Peyer's patch (tissue), 4 donors: ENCODE measurements around the gene COPZ1. TPM values are rescaled to one million over a fixed set of nuclear protein-coding genes. Genes with fewer than 3 reads are reported as not detected.

Source experiments
- DNase-seq, 3 donors: peaks; one replicate each; pipeline ENCODE4 v3.0.0-alpha.2; 2017 to 2019
- H3K27ac ChIP-seq, 4 donors: fragments of 200-600 bp; sonication (generic); one replicate each; pipeline ENCODE4 v1.5.1; 2016 to 2019
- H3K27me3 ChIP-seq, 2 donors: fragments of 200-600 bp; sonication (generic); one replicate each; pipeline ENCODE4 v1.5.1; 2019
- H3K36me3 ChIP-seq, 3 donors: fragments of 200-600 bp; sonication (generic); one replicate each; pipeline ENCODE4 v1.5.1; 2016 to 2019
- H3K4me1 ChIP-seq, 4 donors: fragments of 200-600 bp; sonication (generic); one replicate each; pipeline ENCODE4 v1.5.1; 2016 to 2019
- H3K4me3 ChIP-seq, 4 donors: fragments of 200-600 bp; sonication (generic); 1 replicate in 3 of 4; 2 replicates in 1 of 4; pipeline ENCODE4 v1.5.1; 2016 to 2019; ENCODE audit warnings: mild to moderate bottlenecking in 1 of 4
- H3K9me3 ChIP-seq, 4 donors: fragments of 200-600 bp; sonication (generic); one replicate each; pipeline ENCODE4 v1.5.1; 2016 to 2019; ENCODE audit warnings: mild to moderate bottlenecking in 1 of 4
- POLR2A ChIP-seq, 2 donors: fragments of 450-650 bp; IDR thresholded peaks; one replicate each; pipeline ENCODE4 v1.5.1; 2017; ENCODE audit warnings: antibody characterized with exemption in 2 of 2, mild to moderate bottlenecking in 2 of 2, moderate library complexity in 2 of 2
- total RNA-seq, 4 donors: library from RNA; depleted of rRNA; stranded (reverse); fragments of >200 nt; gene quantifications; one replicate each; pipeline ENCODE4 v1.1.0, GENCODE V29; 2016
- TF ChIP-seq, protein P1 (sequence below), 6 experiments: fragments of 450-650 bp in 4 of 6; fragments of 200-600 bp in 2 of 6; sonication (generic) in 1 of 6; IDR thresholded peaks; one replicate each; pipeline ENCODE4 v1.5.1; 2017 to 2019; ENCODE audit warnings: antibody characterized with exemption in 6 of 6, mild to moderate bottlenecking in 3 of 6, moderate library complexity in 1 of 6

COPZ1 gene
- total RNA-seq, 4 donors from 2014 or later = 42.4 to 66.9 (median 54.2) TPM

- H3K9me3 ChIP-seq = no peaks in the 10 kb centered on the region
- H3K4me1 ChIP-seq = peaks cover 0 to 29% (median 0%) of the 10 kb centered on the region in 4 donors
- DNase-seq = peak in 2 of 3 donors; percentile 80 to 85
- no peaks in the 10 kb centered on the region for H3K36me3 ChIP-seq
- peak overlapping the region; percentile 15 to 54 (median 33) for H3K4me3 ChIP-seq
- no peaks in the 10 kb centered on the region for H3K27me3 ChIP-seq
- peak overlapping the region; percentile 53 to 67 (median 54) for H3K27ac ChIP-seq
- TF ChIP-seq POLR2A (IDR thresholded peaks at IDR 0.05) = no peak
- TF ChIP-seq, protein P1, sequence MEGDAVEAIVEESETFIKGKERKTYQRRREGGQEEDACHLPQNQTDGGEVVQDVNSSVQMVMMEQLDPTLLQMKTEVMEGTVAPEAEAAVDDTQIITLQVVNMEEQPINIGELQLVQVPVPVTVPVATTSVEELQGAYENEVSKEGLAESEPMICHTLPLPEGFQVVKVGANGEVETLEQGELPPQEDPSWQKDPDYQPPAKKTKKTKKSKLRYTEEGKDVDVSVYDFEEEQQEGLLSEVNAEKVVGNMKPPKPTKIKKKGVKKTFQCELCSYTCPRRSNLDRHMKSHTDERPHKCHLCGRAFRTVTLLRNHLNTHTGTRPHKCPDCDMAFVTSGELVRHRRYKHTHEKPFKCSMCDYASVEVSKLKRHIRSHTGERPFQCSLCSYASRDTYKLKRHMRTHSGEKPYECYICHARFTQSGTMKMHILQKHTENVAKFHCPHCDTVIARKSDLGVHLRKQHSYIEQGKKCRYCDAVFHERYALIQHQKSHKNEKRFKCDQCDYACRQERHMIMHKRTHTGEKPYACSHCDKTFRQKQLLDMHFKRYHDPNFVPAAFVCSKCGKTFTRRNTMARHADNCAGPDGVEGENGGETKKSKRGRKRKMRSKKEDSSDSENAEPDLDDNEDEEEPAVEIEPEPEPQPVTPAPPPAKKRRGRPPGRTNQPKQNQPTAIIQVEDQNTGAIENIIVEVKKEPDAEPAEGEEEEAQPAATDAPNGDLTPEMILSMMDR (IDR thresholded peaks at IDR 0.05) = peak; percentile 32 to 91 (median 81)
Measured at GRCh38 chr12:54370171-54370730, 45.3 kb downstream of the COPZ1 start.

DNA sequence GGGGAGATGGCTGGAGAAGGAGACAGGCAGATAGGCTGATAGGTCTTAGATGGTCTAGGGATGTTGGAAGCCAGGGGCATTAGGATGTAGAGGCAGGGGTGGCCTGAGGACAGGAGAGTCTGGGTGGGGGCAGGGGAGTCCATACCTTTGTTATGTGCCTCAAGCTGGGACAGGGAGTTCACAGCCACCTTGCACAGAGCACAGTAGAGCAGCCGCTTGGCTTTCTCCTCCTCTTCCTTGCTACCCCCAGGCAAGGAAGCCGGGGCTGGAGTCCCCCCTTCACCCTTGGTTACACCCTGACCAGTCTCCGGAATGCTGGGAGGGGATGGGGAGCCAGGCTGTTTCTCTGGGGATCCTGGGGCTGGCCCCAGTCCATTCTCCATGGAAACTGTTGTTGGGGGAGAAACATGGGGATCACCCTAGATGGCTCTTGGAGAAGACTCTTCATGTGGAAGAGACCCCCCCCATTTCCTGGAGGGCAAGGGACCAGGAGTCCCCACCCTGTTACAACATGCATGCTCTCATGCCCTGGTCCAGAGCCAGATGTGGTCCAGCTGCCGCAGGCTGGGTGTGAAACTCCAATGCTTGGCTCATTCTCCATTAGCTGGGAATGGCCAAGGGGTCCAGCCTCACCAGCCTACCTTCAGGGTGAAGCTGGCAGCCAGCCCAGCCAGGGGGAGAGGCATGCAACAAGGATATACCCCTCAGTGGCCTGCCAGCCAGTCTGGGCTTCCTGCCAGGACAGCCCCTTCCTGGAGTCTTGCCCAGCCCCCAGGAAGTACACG is 46.6 kb downstream of the COPZ1 start:
- DNase-seq = peak in 1 of 3 donors; percentile 65
- Histone ChIP-seq H3K27me3 (no peaks in the 10 kb centered on the region), H3K4me3 (no peak overlapping the region), H3K27ac (peak overlapping the region; percentile 30 to 67 (median 56)), H3K9me3 (no peaks in the 10 kb centered on the region), H3K4me1 (peaks cover 0 to 29% (median 0%) of the 10 kb centered on the region in 4 donors), H3K36me3 (no peaks in the 10 kb centered on the region)
- TF ChIP-seq, protein P1 (IDR thresholded peaks at IDR 0.05) = no peak
- TF ChIP-seq POLR2A (IDR thresholded peaks at IDR 0.05) = no peak

DNA sequence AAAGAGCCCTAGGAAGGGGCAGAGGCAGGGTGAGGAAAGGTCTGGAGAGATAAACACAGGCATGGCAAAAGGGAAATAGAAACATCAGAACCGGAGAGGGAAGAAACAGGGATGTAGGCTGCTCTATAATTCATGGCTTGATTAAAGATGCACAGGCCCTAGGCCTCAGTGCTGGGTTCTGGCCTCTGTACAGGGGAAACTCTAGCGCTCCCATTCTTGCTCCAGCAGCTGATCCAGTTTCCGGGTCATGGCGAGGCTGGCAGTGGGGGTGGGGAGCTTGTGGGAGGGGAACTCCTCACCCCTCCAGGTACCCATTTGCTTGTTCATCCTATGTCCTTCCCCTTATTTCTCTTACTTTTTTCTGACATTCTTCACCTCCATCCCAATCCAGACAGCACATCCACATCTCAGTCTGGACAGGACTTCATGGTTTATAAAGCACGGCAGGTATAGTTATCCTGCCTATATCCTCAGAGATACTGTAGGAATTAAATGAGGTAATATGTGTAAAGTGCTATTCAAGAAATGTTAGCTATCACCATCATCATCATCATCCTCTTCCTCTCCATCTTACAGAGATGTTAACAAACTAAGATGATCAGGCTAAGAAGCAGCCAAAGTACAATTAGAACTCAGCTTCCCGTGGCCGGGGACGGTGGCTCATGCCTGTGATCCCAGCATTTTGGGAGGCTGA is 47.3 kb downstream of the COPZ1 start:
- H3K27ac ChIP-seq = peak overlapping the region; percentile 30 to 67 (median 56)
- DNase-seq = no peak
- no peaks in the 10 kb centered on the region for H3K9me3 ChIP-seq
- H3K27me3 ChIP-seq = no peaks in the 10 kb centered on the region
- peaks cover 0 to 29% (median 0%) of the 10 kb centered on the region in 4 donors for H3K4me1 ChIP-seq
- H3K4me3 ChIP-seq = no peak overlapping the region
- TF ChIP-seq, protein P1 (IDR thresholded peaks at IDR 0.05) = no peak
- no peak for TF ChIP-seq POLR2A (IDR thresholded peaks at IDR 0.05)
- no peaks in the 10 kb centered on the region for H3K36me3 ChIP-seq

DNA sequence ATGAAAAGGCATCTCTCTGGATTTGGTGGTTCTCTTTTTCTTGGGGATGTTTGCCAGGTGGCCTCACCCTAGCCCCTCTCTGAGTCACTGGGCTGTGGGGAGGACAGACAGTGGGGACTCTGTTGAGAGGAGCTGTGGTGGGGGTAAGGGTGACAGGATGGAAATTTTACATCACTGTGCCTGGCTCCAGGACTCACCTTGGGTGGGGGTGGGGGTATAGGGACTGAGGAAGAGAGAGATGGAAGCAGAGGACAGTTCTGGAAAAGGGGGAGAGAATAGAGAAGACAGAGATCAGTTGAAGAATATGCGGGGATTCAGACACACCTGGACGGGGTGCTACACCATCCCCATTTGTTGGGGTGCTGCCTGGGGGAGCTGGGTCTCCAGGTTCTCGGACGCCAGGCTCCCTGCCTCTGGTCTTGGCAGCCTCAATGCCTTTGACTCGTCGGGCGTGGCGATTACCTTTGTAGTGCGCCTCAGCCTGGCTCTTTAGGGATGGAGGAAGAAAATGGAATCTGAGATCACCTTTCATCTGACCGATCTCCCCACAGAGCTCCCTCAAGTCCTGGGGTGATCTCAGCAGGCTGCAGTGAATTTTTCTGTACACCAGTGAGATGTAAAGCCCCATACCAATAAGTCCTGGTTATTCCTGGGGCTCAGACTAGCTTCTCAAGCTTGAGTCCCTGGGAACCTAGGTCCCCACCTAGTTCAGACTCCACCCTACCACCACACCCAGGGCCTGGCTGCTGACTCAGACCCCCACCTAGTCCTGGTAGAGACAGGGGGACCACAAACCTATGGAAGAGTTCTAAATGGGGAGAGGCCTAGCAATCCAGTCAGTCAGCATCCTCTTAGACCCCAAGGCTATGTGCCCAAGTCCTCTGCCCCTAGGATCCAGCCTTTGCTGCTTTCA is 49.0 kb downstream of the COPZ1 start:
- no peak for DNase-seq
- Histone ChIP-seq H3K27me3 (no peaks in the 10 kb centered on the region), H3K9me3 (no peaks in the 10 kb centered on the region), H3K36me3 (no peaks in the 10 kb centered on the region), H3K4me3 (no peak overlapping the region), H3K4me1 (peaks cover 0 to 22% (median 0%) of the 10 kb centered on the region in 4 donors), H3K27ac (peak overlapping the region; percentile 22 to 46 (median 31))
- no peak for TF ChIP-seq POLR2A (IDR thresholded peaks at IDR 0.05)
- TF ChIP-seq, protein P1 (IDR thresholded peaks at IDR 0.05) = no peak
